ENCODE measurements around the gene CNKSR2. TPM values are rescaled to one million over a fixed set of nuclear protein-coding genes. Genes with fewer than 3 reads are reported as not detected.

Gene CNKSR2
- total RNA-seq, 1 experiment from 2014 or later, result not detected

DNA sequence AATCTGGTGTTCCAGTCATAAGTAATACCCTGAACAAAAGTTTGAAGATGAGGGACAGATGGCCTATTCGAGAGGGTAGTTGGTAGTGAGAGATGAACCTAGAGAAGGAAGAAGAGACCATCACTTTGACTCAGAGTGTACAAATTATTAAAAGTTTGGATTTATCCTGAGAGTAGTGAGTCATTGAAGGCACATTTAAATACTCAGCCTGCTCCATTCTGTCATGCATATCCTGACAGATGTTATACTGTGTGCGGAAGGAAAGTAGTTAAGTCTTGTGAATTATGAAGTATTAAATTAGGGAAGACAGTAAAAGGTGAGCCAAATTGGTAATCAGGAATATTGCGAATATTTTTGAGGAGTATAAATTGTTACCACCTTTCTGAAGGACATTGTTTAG is 190.8 kb downstream of the CNKSR2 start:
- Mint-ChIP-seq H3K36me3 (ENCODE audit: insufficient read depth, unreplicated experiment) (no peaks in the 10 kb centered on the region), H3K4me3 (ENCODE audit: low read depth, unreplicated experiment) (no peak overlapping the region), H3K27ac (ENCODE audit: unreplicated experiment) (no peak overlapping the region), H3K4me1 (ENCODE audit: low read depth, unreplicated experiment) (no peaks in the 10 kb centered on the region), H3K27me3 (ENCODE audit: unreplicated experiment) (no peaks in the 10 kb centered on the region), H3K9me3 (ENCODE audit: low read depth, unreplicated experiment) (no peaks in the 10 kb centered on the region)
- BruUV-seq (replicated peaks), result no TSS peak
- TF ChIP-seq, protein P1, sequence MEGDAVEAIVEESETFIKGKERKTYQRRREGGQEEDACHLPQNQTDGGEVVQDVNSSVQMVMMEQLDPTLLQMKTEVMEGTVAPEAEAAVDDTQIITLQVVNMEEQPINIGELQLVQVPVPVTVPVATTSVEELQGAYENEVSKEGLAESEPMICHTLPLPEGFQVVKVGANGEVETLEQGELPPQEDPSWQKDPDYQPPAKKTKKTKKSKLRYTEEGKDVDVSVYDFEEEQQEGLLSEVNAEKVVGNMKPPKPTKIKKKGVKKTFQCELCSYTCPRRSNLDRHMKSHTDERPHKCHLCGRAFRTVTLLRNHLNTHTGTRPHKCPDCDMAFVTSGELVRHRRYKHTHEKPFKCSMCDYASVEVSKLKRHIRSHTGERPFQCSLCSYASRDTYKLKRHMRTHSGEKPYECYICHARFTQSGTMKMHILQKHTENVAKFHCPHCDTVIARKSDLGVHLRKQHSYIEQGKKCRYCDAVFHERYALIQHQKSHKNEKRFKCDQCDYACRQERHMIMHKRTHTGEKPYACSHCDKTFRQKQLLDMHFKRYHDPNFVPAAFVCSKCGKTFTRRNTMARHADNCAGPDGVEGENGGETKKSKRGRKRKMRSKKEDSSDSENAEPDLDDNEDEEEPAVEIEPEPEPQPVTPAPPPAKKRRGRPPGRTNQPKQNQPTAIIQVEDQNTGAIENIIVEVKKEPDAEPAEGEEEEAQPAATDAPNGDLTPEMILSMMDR (IDR thresholded peaks at IDR 0.05; ENCODE audit: unreplicated experiment), result no peak
- CTCF ChIA-PET, result no interaction called here
- intact Hi-C loops (cut with micrococcal nuclease; ENCODE audit: unreplicated experiment), result no loop called here
- no peak for DNase-seq

DNA sequence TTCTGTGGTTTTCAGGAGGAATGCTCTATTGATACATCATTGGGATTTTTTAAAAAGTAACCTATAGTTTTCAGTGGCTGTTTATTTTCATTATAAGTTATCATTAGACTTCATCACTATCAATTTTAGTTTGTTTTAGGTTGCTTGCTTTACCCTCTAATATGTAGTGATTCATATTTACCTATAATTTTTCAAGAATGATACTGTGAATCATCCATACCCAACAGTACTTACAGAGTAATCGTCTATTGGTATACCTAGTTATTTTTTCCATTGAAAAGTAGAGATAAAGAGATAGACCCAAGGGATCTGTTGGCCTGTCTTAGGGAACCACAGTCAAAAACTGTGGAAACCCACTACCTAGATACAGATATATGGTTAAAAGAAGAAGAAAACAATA is 200.6 kb downstream of the CNKSR2 start:
- H3K4me1 Mint-ChIP-seq (ENCODE audit: low read depth, unreplicated experiment), result no peaks in the 10 kb centered on the region
- intact Hi-C loops (cut with micrococcal nuclease; ENCODE audit: unreplicated experiment), result no loop called here
- peaks cover 5% of the 10 kb centered on the region for H3K9me3 Mint-ChIP-seq (ENCODE audit: low read depth, unreplicated experiment)
- CTCF ChIA-PET, result no interaction called here
- no peak overlapping the region for H3K27ac Mint-ChIP-seq (ENCODE audit: unreplicated experiment)
- H3K27me3 Mint-ChIP-seq (ENCODE audit: unreplicated experiment), result no peaks in the 10 kb centered on the region
- TF ChIP-seq, protein P1 (IDR thresholded peaks at IDR 0.05; ENCODE audit: unreplicated experiment), result no peak
- DNase-seq, result no peak
- no TSS peak for BruUV-seq (replicated peaks)
- no peak overlapping the region for H3K4me3 Mint-ChIP-seq (ENCODE audit: low read depth, unreplicated experiment)
- no peaks in the 10 kb centered on the region for H3K36me3 Mint-ChIP-seq (ENCODE audit: insufficient read depth, unreplicated experiment)

GRCh38 chrX:21581479-21581878 is 207.3 kb downstream of the CNKSR2 start:
- no peak for DNase-seq
- H3K27me3 Mint-ChIP-seq (ENCODE audit: unreplicated experiment), result no peaks in the 10 kb centered on the region
- no TSS peak for BruUV-seq (replicated peaks)
- no peak overlapping the region for H3K27ac Mint-ChIP-seq (ENCODE audit: unreplicated experiment)
- no peaks in the 10 kb centered on the region for H3K4me1 Mint-ChIP-seq (ENCODE audit: low read depth, unreplicated experiment)
- peaks cover 6% of the 10 kb centered on the region for H3K9me3 Mint-ChIP-seq (ENCODE audit: low read depth, unreplicated experiment)
- intact Hi-C loops (cut with micrococcal nuclease; ENCODE audit: unreplicated experiment), result no loop called here
- CTCF ChIA-PET, result no interaction called here
- no peaks in the 10 kb centered on the region for H3K36me3 Mint-ChIP-seq (ENCODE audit: insufficient read depth, unreplicated experiment)
- no peak overlapping the region for H3K4me3 Mint-ChIP-seq (ENCODE audit: low read depth, unreplicated experiment)
- TF ChIP-seq, protein P1 (IDR thresholded peaks at IDR 0.05; ENCODE audit: unreplicated experiment), result no peak

DNA sequence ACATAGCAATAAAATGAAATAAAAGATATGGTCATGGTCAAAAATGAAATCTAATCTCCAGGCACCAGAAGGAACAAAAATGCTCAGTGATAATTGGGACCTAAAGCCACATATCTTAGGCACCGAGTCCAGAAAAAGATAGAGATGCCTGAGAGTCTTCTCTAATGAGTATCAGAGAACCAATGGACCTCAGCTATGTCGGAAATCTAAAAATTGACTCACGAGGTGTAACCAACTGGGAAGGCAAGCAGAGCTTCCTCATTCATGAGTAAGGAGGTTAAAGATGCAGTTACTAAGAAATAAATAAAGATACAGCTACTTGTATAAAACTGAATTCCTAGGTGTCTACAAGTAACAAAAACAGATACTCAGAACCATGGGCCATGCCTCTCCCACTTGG is 211.8 kb downstream of the CNKSR2 start:
- H3K27ac Mint-ChIP-seq (ENCODE audit: unreplicated experiment), result no peak overlapping the region
- intact Hi-C loops (cut with micrococcal nuclease; ENCODE audit: unreplicated experiment), result no loop called here
- H3K36me3 Mint-ChIP-seq (ENCODE audit: insufficient read depth, unreplicated experiment), result no peaks in the 10 kb centered on the region
- H3K27me3 Mint-ChIP-seq (ENCODE audit: unreplicated experiment), result no peaks in the 10 kb centered on the region
- TF ChIP-seq, protein P1 (IDR thresholded peaks at IDR 0.05; ENCODE audit: unreplicated experiment), result no peak
- no peaks in the 10 kb centered on the region for H3K4me1 Mint-ChIP-seq (ENCODE audit: low read depth, unreplicated experiment)
- no peak overlapping the region for H3K4me3 Mint-ChIP-seq (ENCODE audit: low read depth, unreplicated experiment)
- CTCF ChIA-PET, result no interaction called here
- H3K9me3 Mint-ChIP-seq (ENCODE audit: low read depth, unreplicated experiment), result peaks cover 6% of the 10 kb centered on the region
- no TSS peak for BruUV-seq (replicated peaks)
- no peak for DNase-seq

Measured in Calu3 (cell line).